T-helper 1 cell treated with Interleukin-12 subunit alpha and Interleukin-12 subunit beta and Interleukin-4 antibody, amounts not matched to agents 30 ng/mL and 1 ng/mL, for 36 hours (primary cell): ENCODE measurements around the gene AARS2. TPM values are rescaled to one million over a fixed set of nuclear protein-coding genes. Genes with fewer than 3 reads are reported as not detected.
"Not testable (repeated sequence)": the region's sequence is repeated elsewhere in the genome, so short reads cannot be mapped to it uniquely, and the experiment has no call there.

ENCODE experiments used
- intact Hi-C: fragments of 100-400 bp; cut with micrococcal nuclease; formaldehyde crosslinking; loops from one replicate; pipeline ENCODE4 v1.15.1; 2024
- total RNA-seq: library from RNA; stranded (reverse); gene quantifications from 2 replicates; pipeline ENCODE4 v1.2.3, GENCODE V29; 2022

Gene AARS2
- total RNA-seq, result 19.8 and 20.0 TPM in 2 replicates

DNA sequence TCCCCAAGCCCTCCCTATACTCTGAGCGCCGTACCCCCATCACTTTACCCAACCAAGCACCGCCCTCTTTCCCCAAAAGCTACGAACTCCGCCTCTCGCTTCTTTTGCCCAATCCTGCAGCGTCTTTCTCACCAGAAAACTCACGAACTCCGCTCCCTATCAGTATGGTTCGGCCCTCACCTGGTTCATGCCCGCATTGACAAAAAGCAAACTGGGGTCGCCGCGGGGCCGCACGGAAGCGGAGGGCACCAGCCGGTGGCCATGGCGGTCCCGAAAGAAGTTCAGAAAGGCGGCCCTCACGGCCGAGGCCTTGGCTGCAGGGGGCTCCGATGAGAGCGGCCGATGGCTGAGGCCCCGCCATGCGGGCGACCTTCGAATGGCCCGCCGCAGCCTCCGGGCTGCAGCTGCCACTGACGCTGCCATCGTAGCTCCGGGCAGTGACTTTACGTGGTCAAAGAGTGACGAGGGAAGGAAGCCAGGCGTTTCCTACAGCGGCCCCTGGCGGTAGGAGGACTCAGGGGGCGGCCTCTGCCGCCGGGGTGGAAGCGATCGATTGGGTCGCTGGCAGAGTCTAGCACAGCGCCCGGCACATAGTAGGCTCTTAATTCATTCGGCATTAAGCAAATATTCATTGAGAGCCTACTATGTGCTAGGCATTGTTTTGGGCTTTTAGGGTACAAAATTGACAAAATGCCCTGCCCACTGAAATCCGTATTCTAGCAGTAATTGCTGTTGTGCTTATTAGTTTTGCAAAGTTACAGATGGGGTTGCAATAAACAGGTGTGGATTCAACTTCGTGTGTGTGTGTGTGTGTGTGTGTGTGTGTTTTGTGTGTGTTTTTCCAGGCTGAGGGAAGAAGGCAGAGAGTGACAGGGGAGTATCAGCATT is at the start of gene AARS2:
Gene AARS2 (minus strand): TSS at position 447 of the 888 bp plus-strand sequence. CDS start 24 bp downstream, at position 423.
- intact Hi-C loops, result loop anchor here (1.0 to 10.0 kb wide), 8 partner anchors 25 to 684 kb away; partner anchors contain the start of genes CDC5L, GTPBP2, NFKBIE and VEGFA

DNA sequence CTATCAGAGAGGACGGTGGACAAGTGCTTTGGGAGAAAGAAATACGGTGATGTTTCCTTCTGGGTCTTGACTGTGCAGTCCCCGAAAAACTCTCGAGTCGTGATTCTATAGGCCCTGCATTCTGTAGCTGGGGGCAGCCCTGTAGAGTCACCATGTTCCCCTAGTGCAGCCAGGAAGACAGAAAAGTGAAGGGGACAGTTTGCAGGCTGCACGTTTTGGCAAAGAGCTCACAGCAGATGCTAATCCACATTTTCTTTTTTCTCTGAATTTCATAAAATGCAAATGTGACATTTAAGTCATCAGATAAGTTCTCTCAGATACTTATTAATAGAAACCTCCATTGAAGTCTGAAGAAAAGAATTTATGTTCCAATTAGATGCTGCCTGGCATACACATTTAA is 48.8 kb upstream of the AARS2 start:
- intact Hi-C loops, result no loop called here

DNA sequence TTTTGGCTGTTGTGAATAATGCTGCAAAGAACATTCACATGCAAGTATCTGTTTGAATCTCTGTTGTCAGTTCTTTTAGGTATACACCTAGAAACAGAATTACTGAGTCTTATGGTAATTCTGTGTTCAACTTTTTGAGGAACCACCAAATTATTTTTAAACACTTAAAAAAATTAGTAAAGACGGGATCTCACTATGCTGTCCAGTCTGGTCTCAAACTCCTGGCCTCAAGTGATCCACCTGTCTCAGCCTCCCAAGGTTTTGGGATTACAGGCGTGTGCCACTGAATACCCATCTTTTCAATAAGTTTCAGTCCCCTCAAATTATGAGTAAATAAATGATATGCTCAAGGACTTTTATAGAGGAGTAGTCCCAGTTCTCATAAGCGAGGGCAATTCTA is 46.8 kb upstream of the AARS2 start:
- intact Hi-C loops, result no loop called here

DNA sequence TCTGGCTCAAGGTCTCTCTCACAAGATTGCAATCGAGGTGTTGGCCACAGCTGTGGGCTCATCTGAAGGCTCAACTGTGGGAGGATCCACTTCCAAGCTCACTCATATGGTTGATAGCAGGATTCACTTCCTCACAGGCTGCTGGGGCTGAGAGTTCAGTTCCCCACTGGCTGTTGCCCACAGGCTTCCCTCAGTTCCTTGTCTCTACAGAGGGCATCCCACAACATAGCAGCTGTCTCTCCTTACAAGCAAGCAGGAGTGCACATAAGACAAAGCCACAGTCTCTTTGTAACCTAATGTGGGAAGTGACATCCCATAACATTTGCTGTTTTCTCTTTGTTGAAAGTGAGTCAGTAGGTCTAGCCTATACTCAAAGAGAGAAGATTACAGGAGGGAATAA is 43.3 kb upstream of the AARS2 start:
- intact Hi-C loops, result no loop called here

DNA sequence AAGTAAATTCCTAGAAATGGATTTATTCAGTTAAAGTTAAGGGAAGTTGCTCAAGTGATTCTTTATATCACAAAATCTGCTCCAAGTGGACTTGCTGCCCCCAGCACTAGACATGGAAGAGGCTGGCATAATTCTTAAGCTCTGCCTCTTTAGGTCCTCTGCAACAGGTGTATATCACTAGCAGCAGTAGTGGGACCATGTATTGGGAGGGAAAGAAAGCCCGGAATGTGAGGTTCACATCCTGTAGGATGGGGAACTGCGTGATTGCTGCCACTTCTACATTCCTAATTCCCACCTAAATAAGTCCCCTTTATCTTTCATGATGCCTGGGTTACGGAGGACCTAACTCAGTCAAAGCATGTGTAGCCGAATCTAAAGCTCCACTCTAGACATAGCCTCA is 42.5 kb upstream of the AARS2 start:
- intact Hi-C loops, result no loop called here

DNA sequence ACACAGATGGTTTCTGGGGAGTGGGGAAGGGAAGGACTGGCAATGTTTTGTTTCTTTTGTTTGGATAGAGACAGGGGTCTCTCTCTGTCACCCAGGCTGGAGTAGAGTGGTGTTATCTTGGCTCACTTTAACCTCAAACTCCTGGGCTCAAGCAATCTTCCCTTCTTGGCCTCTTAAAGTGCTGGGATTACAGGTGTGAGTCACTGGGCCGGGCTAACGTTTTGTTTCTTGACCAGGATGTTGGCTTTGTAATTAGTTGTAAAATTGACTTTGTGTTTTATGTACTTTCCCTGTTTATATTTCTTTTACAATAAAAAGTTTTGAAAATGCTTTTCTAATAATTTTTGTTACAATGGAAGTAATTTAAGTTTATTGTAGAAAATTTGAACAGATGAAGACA is 40.2 kb upstream of the AARS2 start:
- intact Hi-C loops, result no loop called here

DNA sequence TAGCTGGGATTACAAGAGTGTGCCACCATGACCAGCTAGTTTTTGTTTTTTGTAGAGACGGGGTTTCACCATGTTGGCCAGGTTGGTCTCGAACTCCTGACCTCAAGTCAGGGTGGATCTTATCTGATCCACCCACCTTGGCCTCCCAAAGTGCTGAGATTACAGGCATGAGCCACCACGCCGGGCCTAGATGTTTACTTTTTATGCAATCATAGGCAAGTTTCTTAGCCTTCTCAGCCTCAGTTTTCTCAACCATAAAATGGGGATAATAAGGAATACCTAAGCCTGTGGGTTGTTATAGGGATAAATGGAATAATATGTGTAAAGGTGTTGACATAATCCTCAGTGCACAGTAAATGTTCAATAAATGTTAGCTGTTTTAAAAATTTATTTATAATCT is 39.1 kb upstream of the AARS2 start:
- intact Hi-C loops, result no loop called here

DNA sequence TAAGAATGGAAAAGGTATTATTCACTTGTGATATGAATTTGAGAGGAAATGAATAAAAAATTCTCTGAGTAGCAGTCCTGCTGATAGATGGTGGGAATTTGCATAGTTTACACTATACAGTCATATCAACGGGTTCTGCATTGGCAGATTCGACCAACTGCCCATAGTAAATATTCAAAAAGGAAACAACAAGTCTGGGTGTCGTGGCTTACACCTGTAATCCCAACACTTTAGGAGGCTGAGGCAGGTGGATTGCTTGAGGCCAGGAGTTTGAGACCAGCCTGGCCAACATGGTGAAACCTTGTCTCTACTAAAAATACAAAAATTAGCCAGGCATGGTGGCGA is 37.5 kb upstream of the AARS2 start:
- intact Hi-C loops, result not testable (repeated sequence)

DNA sequence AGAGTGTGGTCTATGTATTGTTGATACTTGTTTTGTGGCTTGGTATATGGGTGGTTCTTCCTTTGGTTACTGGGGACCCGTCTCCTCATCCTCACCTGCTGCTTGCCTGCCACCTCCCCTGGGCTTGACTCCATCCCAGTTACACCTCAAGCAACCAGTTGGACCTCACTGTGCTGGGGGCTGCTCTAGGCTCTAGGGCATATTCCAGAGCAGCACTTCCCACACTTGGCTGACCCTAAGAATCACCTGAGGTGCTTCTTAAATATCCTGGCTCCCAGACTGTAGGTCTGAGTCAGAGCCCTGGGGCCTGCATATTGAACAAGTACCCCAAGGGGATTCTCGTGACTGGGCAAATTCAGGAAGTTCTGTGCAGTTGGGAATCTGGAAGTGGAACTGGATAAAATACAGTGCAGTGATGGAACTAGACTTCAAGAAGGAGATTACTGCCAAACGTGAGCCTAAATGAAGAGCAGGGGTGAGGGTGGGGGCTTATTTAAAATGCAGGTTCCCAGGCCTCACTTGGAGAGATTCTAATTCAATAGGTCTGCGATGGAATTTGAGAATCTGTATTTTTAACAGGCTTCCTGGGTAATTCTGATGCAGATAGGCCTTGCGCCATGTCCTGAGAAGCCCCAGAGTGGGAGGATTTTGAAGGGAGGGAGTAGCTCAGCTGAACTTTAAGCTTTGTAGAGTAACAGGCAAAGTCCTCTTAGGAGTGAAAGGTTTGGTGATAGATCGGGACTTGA is 36.9 kb upstream of the AARS2 start:
- intact Hi-C loops, result no loop called here

DNA sequence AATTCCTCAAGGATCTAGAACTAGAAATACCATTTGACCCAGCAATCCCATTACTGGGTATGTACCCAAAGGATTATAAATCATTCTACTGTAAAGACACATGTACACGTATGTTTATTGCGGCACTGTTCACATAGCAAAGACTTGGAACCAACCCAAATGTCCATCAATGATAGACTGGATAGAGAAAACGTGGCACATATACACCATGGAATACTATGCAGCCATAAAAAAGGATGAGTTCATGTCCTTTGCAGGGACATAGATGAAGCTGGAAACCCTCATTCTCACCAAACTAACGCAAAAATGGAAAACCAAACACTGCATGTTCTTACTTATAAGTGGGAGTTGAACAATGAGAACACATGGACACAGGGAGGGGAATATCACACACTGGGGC is 33.7 kb upstream of the AARS2 start:
- intact Hi-C loops, result not testable (repeated sequence)

DNA sequence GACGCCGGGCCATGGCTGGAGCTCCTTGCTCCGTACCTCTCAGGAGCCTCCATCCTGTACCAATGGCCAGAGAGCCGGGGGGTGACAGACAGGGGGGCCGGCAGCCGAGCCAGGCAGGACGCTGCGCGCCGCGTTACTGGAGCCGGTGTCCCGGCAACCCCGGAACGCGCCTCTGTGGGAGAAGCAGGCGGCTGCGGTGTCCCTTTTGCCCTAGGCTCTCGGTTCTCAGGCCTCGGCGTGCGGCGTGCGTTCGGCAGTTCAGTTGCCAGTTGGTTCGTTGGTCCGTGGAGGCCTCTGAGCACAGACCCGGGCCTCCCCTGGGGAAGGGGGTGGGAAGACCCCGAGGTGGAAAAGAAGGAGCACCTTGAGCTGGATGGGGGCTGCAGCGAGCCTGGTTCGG is 29.3 kb upstream of the AARS2 start, which contains the start of gene SPATS1:
Gene SPATS1 (plus strand): TSS at position 162 of the 400 bp plus-strand sequence. CDS start 446 bp downstream, outside the sequence.
- intact Hi-C loops, result no loop called here

DNA sequence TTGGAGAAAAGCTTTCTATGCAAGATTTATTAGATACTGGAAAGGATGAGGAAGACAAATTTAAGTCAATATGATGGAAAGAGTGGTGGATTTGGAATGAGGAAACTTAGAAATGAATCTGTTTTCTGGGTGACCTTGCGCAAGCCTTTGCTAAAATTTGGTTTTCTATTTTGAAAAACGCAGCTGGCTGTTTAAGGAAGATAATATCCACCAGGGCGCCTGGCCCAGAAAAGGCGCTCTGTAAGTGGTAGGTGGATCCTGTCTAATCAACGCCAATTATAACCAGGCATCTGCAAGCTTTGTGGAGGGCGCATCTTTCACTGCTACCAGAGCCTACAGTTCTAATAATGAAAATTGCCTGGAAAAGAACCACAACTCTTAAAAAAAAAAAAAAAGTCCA is 28.9 kb upstream of the AARS2 start:
- intact Hi-C loops, result no loop called here

DNA sequence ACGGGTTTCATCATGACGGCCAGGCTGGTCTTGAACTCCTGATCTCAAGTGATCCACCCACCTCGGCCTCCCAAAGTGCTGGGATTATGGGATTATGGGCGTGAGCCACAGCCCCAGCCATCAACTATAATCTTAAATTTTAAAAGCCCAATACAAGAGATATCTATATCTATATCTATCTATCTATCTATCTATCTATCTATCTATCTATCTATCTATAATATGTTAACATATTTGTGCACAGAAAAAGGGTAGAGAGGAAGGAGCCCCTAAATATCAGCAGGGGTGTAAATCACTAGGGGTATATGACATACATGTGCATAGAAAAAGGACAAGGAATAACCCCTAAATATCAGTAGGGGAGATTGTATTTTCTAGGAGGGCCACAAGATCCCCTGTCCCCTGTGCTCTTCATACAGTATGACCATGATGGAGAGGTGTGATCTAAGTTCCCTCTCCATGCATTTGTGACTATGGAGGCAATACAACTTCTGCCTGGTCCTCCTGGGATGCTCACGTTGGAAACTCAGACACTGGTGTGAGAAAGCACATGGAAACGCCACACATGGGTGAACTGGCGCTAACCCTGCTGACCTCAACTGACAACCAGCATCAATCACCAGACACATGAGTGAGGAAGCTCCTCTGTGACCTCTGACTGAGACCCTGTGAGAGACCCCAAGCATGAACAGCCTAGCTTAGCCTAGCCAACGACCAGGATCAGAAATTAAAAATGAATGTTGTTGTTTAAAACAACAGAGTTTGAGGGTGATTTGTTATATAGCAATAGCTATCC is 28.1 kb upstream of the AARS2 start:
- intact Hi-C loops, result no loop called here

DNA sequence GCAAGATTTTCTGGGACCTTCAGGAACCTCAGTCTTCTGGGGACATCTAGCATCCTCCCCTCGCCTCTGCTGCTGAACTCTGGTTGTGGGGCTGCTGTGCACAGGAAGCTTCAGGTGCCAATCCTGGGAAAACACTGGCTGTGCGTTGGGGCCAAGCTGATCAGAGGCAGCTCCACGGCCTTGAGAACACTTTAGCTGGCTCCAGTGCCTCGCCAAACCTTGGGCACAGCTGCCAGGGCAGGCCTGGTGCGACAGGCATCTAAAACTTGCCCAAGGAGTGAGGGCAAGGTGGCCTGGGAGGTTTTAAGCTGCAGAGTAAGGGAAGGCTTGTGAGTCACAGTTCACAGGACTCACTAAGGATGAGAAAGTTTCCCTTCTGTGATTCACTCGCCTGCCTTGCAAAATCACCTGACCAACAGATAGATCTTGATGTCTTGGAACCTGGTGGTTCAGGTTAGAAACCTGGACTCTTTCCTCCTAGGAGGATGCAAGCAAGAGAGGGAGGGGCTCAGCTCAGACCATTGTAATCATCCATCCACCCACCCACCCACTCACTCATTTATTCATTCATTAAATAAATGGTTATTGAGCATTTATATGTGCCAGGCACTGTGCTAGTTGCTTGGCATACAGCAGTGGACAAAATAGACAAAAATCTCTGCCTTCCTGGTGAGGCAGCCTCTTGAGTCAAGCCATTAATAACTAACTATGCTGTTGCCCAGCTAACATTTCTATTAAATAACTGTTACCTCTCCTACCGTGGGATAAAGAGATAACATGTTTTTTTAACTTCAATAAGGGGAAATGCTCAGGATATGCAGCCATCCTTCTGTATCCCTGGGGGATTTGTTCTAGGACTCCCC is 26.8 kb upstream of the AARS2 start:
- intact Hi-C loops, result no loop called here

DNA sequence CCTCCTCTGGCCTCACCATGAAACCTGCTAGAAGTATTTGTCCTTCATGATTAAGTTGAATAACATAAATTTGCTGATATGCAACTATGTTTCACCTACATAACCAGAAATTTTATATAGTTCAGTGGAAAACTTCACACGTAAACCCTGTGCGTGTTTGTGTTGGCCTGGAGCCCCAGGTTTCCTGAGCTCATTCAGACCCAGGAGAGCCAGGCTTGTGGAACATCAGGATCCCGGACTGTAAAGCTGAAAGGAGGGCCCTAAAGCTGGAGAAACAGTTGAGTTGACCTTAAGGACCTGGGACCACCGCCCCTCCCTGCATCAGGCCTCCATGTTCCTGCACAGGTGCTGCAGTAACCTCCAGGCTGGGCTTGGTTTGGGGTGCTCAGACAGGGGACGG is 26.2 kb upstream of the AARS2 start:
- intact Hi-C loops, result no loop called here

DNA sequence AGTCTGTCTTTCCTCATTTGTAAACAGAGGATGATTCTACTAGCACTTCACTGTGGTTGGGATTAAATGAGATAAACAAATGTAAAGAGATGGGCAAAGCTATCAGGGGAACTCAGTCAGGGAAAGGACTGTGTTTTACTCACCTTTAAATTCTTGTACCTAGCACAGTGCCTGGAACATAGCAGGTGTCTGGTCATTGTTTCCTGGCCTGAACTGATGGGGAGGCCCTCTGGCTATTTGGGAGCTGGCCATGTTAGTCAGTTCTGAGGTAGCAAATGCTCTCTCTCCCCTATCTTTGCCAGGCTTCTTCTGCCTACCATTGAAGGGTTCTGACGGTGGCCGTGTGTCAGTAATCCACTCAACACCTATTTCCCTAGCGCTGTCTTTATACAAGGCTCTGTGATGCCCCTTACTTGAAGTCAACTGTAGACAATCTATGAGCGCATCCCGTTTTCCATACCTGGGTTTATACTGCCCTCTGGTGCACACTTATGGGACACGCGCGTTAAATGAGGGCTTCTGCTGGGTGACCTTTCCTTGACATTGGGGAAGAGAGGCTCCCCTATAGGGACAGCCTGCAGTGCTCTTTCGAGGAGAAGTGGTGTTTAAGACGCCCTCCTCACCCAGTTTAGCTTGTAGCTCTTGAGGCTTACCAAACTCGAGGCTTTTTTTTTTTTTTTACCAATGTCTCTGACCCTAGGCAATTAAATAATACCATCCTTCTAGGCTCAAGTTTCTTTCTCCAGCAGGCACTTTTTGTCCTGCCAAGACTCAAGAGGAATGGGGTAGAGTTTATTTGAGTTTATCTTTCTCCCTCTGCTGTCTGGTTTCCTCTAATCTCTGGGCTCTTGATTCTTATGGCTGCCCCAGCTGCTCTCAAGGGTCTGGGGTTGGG is 25.3 kb upstream of the AARS2 start:
- intact Hi-C loops, result loop anchor here (1.0 kb wide), 7 partner anchors 25 to 242 kb away; partner anchors contain the start of gene AARS2

DNA sequence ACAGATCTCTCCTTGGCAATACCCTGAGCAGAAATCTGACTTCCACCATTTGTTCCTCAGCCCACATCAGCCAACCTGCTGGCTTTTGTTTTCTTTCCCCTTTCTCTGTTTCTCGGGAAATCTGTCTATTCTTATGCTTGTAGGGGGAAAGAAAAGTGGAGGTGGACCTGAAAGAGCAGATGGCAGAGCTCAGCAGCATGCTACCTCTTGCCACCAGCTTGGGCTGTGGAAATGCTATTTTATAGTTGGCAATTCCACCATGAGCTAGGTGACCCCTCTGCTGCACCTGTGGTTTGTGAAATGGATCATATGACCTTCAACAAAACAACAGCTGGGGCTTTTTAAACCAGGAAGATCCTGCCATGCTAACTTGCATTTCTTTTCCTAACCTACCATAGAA is 22.5 kb upstream of the AARS2 start:
- intact Hi-C loops, result no loop called here

DNA sequence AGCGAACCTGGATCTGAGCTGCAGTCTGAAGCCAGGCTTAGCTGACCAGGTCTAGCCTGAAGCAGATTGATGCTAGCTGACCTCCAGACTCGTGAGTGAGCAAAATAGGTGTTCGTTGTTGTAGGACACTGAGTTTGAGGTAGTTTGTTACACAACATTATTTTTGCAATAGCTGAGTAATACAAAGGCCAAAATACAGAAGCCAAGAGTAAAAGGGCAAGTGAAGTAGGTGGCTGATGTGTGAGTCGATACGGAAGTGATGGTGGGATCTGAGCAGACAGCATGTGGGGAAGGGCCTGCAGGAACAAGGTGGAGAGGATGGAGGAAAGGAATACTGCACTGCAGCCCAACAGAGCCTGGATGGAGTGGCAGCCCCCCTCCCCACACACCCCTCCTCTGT is 20.8 kb upstream of the AARS2 start:
- intact Hi-C loops, result no loop called here

DNA sequence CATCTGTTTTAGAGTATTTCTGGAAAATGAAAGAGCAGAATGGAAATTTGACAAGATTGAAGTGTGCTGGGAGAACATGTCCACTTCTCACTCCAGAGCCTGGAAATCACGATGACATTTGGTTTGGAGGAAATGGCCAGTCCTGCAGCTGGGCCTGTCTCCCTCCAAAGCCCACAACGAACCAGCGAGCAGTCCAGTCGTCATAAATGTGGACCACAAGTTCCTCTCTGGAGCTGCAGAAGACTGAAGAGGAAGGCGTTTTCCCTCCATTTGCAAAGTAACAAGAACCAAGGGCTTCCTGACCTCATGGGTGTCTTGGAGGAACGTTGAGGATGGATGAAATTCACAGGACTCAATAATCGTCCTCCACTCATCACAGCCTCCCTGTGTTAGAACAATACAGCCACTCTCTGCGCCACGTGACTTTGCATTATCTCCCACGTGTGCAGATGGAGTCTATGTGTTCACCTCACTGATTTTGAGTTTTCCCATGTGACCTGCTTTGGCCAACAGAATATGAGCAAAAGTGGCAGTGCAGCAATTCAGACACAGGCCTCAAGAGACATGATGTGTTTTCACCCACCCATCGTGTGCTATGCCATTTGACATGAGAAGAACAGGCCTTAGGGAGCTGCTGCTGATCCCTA is 20.2 kb upstream of the AARS2 start:
- intact Hi-C loops, result no loop called here
